HG03060 (cell line): Measurements from ENCODE around the gene SPIRE2.
"Not testable (repeated sequence)": the region's sequence is repeated elsewhere in the genome, so short reads cannot be mapped to it uniquely, and the experiment has no call there.

Experiments used
- ATAC-seq: cut with Tn5 transposase; IDR thresholded peaks from one replicate; pipeline ENCODE4 v1.9.1; 2021; ENCODE audit warnings: low read depth, moderate number of reproducible peaks; ENCODE audit not compliant: unreplicated experiment

The SPIRE2 gene

DNA sequence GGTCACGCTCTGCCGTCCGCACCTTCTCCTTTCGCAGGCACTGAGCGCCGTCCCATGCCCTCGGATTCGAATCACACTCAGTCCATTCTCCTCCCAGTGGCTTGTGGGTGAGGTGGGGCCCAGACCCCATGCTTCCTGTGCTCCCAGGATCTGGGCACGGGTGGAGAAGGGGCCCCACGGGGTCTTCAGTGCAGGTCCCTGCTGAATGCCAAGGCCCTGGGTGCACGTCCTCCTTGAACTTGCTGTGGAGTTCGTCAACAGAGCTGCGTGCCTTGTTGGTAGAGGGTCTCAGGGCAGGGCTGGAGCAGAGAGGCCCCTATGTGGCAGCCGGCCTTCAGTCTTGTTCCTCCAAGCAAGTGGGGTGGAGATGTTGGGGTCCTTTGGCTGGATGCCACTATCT lies 83.1 kb downstream of the SPIRE2 start:
- ATAC-seq: no peak

DNA sequence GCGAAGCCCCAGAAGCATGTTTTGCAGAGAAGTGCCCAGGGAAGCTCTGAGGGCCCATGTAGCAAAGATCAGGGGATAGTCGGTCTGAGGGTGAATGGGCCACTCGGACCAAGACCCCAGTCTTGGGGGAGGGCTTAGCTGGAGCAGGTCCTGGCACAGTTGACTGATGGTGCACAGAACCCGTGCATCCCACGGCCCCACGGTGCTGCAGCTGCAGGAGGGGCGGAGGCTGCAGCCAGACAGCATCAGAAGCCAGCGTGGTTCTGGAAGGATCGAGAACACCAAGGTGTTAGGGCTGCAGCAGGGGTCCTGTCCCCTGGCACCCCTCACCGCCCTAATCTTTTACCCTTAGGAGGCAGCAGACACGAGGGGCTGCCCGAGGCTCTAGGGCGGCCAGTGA lies 83.9 kb downstream of the SPIRE2 start:
- ATAC-seq: no peak

DNA sequence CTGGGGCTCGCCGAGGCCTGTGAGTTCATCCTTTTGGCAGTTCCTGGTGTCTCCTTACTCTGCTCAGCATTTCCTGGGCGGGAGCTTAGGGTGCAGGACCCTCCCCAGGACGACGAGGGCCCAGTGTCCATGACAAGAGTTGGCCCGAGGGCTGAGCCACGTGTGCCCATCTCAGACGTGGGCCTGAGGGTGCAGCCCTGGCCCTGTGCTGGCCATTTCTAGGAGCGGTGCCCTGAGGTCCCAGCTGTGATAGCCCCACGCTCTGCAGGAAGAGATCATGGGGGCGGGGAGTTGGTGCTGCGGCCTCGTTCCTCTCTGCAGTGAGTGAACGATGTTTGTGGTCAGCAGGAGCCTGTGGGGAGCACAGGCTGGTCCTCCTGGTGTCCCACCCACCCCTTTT lies 84.4 kb downstream of the SPIRE2 start:
- no peak for ATAC-seq

DNA sequence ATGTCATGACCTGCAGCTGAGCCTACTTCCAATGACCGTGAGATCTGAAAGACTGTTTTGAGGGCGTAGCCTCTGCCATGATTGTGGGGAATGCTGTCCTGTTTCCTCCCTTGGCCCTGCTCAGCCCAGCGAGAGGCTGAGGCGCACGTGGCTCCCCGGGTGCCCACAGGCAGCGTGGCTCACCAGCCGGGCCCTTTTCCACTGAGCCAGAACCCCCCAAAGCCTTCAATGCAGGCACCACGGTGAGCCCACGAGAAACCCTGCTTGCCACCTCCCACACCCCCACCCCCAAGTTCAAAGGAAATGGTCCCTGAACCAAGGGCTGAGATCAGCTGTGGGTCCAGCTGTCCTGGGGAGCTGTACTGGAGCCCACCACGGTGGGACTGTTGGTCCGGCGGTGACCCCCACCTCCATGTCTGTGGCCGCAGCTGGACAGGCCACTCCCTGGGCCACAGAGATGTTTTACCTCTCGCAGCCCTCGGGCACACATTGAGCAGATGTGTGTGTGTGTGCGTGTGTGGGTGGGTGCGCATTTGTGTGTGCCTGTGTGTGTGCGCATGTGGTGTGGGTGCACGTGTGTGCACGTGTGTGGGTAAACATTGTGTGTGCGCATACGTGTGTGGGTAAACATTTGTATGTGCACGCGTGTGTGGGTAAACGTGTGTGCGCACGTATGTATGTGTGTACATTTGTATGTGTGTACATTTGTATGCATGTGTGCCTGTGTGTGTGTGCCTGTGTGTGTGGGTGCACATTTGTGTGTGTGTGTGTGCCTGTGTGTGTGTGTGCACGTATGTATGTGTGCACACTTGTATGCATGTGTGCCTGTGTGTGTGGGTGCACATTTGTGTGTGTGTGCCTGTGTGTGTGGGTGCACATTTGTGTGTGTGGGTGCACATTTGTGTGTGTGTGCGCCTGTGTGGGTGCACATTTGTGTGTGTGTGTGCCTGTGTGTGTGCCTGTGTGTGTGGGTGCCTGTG lies 85.4 kb downstream of the SPIRE2 start:
- no peak for ATAC-seq

DNA sequence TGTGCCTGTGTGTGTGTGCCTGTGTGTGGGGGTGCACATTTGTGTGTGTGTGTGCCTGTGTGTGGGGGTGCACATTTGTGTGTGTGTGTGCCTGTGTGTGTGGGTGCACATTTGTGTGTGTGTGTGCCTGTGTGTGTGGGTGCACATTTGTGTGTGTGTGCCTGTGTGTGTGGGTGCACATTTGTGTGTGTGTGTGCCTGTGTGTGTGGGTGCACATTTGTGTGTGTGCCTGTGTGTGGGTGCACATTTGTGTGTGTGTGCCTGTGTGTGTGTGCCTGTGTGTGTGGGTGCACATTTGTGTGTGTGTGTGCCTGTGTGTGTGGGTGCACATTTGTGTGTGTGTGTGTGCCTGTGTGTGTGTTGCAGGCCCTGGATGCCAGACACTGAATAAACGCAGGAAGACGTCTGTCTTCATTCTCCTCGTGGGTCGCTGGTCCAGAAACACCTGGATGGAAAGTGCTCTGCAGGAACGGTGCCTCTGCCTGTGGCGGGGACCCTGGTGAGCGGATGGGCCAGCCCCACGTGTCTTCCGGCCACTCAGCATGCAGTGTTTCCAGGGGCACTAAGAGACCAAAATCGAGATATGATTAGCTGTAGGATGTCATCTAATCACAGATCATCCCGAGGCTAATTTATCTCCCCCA lies 86.5 kb downstream of the SPIRE2 start:
- not testable (repeated sequence) for ATAC-seq

DNA sequence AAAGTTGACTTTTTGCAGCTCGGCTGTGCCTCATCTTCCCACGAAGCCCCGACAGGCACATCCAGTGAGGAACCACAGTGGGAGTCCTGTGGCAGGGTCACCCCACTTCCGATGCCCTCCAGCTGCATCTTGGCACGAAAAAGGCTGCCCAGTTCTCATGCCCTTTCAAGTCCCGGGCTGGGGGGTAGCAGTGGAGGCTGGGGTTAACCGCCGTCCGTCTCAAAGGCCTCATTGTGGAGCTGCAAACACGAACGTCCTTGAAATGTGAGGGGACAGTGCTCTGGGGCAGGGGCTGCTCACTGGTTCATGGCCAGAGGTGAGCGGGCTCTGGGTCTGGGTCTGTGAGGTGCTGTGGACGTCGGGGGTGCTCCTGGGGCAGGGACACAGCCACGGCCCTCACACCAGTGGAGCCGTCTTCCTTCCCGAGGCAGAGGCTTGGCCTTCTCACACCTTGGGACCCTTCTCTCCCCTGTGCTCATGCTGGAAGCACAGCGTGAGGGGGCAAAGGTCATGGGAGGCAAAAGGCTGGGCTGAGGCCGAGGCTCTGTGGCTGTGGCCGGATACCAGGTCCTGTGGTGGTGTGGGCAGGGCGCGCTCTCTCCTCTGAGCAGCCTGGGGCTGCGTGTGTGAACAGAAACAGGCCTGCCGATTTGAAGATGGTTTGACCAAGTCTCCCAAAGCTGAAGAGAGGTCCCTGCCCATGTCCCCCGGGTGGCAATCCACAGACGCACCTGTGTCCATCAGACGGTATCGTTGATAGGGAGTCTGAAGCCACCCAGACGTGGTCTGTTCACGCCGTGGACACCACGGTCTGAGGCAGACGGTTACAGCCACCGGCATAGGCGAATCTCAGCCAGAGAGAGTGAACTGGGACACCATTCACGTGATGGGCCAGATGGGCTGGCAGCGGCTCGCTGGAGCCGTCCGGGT lies 87.3 kb downstream of the SPIRE2 start:
- no peak for ATAC-seq

DNA sequence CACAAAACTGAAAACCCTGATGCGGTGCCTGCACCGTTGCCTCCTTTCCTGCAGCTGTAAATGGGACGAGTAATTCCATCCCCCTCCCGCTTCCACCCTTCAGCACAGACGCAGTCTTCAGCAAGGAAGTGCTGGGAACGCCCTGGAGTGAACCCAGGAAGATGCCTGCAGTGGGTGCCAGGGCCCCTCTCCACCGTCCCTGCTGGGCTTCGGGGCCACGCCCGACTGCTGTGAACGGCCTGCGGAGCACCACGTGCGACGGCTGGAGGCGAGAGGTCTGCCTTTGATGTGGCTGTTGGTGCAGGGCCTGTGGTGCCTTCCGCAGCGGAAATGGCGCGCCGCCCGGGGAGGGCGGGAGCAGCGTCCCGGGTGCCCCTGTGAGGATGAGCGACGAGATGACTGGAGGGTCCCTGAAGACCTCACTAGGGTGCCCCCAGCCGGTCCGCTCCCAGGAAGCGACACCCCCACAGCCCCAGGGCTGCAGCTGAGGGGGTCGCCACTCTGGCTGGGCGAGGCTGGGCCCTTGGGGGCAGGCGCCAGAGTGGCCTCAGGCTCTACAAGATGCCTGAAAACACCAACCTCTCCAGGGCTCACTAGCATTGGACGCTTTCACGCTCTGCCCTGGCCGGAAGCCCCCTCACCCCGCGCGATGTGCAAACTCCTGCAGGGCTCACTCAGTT lies 89.6 kb downstream of the SPIRE2 start:
- no peak for ATAC-seq

DNA sequence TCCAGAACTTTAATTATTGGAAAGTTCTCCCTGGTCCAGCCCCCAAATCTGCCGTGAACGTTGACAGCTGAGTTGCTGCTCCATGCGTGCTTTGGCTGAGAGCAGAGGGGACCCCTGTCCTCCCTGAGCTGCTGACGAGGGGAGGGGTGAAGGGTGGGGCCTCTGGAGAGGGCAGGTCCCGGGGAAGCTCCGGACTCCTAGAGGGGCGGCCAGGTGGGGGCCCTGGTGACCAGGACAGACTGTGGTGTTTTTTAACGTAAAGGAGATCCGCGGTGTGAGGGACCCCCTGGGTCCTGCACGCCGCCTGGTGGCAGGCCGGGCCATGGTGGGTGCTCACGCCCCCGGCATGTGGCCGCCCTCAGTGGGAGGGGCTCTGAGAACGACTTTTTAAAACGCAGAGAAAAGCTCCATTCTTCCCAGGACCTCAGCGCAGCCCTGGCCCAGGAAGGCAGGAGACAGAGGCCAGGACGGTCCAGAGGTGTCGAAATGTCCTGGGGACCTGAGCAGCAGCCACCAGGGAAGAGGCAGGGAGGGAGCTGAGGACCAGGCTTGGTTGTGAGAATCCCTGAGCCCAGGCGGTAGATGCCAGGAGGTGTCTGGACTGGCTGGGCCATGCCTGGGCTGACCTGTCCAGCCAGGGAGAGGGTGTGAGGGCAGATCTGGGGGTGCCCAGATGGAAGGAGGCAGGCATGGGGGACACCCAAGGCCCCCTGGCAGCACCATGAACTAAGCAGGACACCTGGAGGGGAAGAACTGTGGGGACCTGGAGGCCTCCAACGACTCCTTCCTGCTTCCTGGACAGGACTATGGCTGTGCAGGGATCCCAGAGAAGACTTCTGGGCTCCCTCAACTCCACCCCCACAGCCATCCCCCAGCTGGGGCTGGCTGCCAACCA lies 90.4 kb downstream of the SPIRE2 start, which contains the start of gene MC1R:
TSS of gene MC1R (plus strand) at position 410 of the 895 bp plus-strand sequence. CDS start at position 807, 397 bp downstream.
- no peak for ATAC-seq

DNA sequence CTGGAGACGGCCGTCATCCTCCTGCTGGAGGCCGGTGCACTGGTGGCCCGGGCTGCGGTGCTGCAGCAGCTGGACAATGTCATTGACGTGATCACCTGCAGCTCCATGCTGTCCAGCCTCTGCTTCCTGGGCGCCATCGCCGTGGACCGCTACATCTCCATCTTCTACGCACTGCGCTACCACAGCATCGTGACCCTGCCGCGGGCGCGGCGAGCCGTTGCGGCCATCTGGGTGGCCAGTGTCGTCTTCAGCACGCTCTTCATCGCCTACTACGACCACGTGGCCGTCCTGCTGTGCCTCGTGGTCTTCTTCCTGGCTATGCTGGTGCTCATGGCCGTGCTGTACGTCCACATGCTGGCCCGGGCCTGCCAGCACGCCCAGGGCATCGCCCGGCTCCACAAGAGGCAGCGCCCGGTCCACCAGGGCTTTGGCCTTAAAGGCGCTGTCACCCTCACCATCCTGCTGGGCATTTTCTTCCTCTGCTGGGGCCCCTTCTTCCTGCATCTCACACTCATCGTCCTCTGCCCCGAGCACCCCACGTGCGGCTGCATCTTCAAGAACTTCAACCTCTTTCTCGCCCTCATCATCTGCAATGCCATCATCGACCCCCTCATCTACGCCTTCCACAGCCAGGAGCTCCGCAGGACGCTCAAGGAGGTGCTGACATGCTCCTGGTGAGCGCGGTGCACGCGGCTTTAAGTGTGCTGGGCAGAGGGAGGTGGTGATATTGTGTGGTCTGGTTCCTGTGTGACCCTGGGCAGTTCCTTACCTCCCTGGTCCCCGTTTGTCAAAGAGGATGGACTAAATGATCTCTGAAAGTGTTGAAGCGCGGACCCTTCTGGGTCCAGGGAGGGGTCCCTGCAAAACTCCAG lies 91.5 kb downstream of the SPIRE2 start:
- no peak for ATAC-seq

DNA sequence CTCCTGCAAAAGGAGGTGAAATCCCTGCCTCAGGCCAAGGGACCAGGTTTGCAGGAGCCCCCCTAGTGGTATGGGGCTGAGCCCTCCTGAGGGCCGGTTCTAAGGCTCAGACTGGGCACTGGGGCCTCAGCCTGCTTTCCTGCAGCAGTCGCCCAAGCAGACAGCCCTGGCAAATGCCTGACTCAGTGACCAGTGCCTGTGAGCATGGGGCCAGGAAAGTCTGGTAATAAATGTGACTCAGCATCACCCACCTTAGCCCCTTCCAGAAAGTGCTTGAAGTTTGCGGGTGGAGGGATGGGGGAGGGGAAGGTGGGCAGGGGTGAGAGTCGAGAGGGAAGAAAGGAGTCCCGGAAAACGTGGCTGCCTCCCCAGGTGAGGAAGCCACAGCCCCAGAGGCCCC lies 92.4 kb downstream of the SPIRE2 start:
- no peak for ATAC-seq
